GM18517 (cell line): ENCODE results near the gene P2RY14.

Experiments used
- ATAC-seq: cut with Tn5 transposase; IDR thresholded peaks from one replicate; pipeline ENCODE4 v1.9.1; 2021; ENCODE audit warnings: mild to moderate bottlenecking, moderate library complexity; ENCODE audit not compliant: unreplicated experiment

P2RY14 gene

DNA sequence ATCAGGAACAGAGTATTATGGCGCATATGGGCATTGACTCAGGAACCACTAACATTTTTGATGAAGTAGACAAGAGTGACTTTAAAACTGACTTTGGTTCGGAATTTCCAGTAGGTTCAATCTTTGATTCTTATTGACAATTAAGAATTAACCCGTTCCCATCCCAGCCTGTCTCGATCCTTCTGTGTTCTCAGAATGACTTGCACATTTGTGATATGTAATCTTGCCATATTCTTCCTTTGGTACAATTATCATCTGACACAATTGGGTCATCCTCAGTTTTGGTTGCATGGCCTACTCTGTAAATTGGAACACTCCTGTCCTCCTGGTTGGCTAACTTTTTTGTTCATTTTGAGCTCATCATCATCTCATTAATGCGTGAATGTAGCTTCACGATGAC, 85.8 kb downstream of the P2RY14 start:
- no peak for ATAC-seq

DNA sequence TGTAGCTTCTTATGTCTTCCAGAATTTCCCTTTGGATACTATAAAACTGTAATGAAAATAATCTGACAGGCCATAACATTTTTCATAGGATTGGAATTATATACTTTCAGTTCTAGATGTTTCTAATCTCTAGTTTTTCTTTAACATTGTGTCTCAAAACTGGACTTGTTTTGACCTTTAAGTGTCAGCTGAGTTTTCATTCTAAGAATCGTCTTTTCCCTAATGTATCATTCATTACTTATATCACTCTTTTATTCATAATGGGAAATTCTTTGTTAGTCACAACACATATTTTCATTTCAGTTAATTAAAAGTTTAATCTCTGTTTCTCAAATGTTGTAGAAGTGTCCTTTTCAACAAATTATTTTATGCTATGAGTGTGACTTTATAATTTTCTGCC, 87.2 kb downstream of the P2RY14 start:
- ATAC-seq, result no peak

DNA sequence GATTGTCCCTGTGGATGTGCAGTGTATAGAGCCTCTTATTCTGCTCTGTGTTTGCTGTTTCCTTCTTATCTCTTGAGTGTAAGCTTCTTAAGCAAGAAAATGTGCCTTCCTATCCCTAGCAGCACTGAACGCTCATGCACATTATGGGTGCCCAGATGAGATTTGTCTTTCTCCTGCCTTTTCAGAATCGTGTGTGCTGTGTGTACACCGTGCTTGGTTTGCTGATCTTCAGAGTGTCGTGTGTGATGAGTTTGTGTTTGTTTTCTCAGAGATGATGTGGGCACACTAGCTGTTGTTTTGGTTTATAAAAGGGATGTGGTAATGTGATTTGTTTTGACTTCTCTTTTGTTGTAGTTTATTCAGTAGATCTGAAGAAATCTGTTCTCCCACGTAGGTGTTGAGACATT, 95.1 kb downstream of the P2RY14 start:
- no peak for ATAC-seq

DNA sequence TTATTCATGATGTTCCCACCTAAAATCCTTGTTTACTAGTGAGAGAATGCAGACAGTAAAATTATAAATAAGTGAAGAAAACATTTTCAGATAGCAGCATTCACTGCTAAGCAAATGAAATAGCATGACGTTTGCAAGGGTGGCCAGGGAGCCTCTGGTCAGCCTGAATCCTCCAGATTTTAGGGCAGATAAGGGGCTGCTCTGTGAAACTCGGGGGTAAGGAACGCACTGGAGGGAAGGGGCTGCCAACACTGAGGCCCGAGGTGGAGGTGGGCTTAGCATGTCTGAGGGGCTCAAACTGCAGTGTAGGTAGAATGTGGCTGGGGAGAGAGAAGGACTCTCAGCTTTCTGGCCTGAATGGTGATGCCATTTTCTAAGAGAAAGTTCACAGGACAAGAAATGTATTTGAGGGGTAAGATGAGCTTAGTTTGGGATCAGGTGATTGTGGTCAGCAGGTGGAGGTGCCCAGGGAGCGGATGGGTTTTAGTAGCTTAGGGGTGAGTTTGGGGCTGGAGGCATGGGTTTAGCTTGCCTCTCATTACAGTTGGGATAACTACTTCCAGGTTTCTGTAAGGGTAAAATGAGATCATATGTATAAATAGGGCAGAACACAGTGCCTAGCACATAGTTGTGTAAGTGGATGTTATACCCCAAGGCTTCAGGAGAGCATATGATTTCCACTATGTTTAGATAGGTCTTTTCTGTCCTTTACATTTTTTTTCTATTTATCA, 95.8 kb downstream of the P2RY14 start:
- ATAC-seq, result no peak

DNA sequence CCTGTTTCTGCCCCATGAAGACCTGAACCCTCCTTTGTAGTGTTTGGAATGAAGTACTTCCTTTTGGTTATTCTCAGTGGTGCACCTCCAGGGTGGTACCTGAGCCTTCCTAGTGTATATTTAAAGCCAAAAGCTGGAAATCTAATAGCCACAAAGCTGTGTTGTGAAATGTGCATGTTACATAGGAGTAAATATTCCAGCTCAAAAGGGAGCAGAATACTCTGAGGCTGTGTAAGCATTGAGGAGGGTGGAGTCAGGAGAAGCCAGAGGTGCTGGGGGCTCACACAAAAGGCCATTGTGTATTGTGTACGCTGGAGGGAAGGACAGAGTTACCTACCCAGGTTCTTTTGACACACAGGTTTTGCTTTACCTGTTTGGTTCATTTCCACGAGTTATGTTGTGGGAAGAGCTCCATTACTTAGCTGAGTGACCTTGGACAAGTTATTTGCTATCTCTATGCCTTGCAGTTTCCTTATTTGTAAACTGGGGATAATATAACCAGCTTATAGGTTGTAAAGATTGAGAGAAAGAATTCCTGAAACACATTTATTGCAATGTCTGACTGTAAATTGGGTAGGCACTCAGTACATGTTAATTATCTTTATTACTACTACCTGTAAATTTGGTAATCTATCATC, 100.0 kb downstream of the P2RY14 start:
- ATAC-seq, result no peak

DNA sequence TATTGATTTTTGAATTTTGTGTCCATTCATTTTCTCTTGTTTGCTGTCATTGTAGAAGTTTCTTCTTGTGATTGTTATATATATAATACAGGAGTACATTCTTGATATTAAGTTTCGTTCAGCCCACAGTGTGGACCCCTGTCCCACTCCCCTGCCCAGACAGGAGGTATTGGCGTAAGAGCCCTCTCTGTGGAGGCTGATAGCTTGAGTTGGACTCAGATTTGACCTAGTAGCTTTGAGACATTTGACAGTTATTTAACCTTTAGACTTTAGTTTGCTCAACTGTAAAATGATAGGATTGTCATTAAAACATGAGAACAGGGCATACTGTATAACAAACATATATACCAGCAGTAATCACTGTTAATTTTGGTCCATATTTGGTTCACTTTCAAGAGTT, 102.4 kb downstream of the P2RY14 start:
- ATAC-seq, result no peak

DNA sequence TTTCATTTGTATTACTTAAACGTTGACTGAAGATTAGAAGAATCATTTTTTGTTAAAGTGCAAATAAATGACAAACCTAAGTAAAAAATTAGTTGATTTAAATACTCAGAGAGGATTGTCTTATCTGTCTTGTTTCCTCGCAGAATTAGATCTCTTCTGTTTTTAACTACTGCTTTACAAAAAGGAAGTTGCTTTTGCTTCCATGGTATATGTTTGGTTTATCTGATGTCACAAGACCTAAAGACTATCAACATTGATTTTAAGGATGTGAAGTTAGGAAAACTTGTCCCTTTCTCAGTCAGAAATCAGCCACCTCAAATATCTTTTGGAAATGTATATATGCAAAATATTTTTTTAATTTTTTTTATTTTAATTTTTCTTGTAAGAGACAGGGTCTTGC, 104.0 kb downstream of the P2RY14 start:
- no peak for ATAC-seq

DNA sequence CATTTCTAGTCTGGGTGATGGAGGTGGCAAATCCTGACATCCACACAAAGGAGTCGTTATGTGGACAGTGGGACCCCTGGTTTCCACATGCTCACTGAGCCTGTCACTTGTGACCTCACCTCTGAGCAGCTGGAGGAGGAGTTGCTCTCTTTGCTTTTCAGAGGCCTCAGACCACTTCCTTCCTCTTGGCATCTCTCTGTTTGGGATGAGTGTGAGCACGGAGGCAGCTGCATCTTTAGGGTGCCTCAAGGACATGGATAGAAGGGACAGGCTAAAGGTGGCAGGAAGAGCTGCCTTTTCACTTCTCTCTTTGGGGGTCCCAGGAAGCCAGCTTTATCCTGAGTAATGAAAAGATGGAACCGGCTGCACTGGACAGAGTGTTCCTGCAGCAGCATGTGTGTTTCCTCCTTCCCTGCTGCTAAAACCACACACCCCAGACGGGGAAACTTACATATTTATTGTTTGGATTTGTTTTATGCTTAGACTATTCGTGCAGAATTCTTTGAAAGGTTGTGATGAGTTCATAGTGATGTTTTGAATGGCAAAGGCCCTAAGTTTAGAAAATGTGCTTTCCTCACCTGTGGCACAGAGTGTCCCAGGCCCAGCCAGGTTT, 107.1 kb downstream of the P2RY14 start:
- no peak for ATAC-seq

DNA sequence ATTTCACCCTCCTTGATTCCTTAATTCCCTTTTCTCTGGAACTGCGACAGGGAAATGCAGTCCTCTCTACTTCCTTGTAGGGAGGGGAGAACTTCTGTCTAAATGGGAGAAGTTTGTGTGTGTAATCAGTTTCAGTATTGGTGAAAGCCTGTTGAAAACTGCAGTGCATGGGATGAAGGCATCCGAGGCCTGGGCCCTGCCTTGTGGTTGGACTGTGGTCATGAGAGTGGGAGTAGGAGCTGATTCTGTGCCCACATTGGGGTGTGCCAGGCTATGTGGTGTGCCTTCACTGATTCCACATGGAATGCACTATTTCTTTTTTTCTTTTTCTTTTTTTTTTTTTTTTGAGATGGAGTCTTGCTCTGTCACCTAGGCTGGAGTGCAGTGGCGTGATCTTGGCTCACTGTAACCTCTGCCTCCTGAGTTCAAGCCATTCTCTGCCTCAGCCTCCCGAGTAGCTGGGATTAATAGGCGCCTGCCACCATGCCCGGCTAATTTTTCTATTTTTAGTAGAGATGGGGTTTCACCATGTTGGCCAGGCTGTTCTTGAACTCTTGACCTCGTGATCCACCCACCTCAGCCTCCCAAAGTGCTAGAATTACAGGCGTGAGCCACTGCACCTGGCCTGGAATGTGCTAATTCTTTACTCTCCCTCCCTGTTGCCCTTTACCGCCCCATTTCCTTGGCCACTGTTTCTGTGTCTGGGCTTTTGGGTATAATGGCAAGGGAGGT, 108.2 kb downstream of the P2RY14 start:
- ATAC-seq, result peak; percentile 26

DNA sequence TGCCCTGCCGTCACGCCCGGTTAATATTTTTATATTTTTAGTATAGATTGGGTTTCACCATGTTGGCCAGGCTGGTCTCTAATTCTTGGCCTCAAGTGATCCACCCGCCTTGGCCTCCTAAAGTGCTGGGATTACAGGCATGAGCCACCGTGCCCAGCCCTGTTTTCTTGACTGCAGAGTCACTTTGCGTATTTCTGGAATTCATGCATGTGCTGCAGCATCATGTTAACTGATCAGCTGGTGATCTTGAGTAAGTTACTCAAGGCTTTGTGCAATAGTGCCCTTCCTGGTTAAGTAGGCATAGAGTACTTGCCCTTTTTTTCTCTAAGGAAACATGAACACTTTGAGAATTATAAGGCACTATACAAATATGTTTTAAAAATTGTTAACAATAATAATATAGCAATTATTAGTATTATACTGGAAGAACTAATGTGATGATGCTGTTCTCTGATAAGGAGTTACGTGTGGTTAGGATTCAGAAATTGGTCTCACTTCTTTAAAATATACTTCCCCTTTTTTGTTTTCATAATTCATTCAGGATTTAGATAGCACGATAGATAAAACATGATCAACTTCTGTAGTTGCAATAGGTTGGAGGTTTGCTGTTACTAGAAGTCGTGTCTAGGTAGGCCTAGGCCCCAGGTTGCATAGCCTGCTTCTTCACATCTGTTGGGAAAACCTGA, 108.9 kb downstream of the P2RY14 start:
- peak; percentile 40 for ATAC-seq

DNA sequence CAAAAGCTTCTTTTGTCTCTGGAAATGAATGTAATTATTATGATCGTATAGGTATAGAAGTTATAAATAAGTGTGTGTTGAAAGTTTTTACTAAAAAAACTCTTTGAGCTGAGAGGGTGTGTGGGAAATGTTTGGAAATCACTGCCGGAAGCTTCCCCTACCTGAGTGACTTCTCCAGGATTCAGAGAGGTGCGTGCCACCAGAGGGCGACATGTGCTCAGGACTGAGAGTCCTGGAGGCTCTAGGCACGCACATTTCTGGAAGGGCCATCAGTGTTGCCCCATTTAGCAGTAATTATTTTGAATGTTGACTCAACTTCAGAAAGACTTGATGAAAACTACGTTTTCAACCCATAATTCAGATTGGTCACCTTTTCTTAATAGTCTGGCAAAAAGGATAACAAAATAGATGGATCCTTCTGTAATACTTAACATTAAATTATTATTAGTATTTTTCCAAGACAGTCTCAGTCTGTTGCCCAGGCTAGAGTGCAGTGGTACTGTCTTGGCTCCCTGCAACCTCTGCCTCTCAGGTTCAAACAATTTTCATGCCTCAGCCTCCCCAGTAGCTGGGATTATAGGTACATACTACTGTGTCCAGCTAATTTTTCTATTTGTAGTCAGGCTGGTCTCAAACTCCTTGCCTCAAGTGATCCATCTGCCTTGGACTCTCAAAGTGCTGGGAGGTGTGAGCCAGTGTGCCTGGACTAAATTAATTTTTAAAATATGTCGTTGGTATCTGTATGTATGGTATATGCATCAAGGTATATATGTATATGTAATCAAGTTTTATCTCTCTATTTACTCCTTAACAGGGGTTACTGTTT, 109.9 kb downstream of the P2RY14 start:
- peak; percentile 58 for ATAC-seq

DNA sequence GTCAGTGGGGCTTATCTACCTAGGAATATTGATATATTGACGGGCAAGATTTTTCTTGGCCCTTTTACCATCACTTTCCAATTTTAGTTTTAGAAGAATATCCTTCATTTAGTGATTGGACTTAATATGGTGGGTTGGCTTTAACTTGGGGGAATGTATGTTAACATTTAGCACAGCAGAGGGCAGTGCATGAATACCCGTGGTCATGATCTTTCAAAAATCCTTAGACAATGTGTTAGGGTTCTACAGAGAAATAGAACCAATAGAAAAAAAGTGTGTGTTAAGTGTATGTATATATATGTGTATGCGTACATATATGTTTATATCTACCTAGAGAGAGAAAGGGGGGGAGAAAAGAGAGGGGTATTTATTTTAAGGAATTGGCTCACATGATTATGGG, 112.2 kb downstream of the P2RY14 start:
- ATAC-seq, result no peak

DNA sequence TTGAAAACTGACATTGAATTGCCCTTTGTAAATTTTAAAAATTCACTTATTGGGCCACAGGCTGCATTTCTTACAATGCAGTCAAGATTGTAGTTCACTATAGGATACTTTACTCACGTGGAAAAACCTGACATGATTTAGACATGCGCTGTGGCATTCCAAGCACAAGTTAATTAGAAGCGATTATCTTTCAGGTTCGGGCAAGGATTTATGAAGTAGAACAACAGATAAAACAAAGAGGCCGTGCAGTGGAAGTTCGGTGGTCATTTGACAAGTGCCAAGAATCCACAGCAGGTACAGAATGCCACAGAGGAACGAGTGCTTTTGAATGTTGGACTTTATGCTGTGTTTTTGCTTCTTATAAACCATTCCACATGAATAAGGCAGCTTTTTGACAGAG, 113.1 kb downstream of the P2RY14 start:
- no peak for ATAC-seq
